ENCODE measurements around the gene PRKCH.

Gene PRKCH

DNA sequence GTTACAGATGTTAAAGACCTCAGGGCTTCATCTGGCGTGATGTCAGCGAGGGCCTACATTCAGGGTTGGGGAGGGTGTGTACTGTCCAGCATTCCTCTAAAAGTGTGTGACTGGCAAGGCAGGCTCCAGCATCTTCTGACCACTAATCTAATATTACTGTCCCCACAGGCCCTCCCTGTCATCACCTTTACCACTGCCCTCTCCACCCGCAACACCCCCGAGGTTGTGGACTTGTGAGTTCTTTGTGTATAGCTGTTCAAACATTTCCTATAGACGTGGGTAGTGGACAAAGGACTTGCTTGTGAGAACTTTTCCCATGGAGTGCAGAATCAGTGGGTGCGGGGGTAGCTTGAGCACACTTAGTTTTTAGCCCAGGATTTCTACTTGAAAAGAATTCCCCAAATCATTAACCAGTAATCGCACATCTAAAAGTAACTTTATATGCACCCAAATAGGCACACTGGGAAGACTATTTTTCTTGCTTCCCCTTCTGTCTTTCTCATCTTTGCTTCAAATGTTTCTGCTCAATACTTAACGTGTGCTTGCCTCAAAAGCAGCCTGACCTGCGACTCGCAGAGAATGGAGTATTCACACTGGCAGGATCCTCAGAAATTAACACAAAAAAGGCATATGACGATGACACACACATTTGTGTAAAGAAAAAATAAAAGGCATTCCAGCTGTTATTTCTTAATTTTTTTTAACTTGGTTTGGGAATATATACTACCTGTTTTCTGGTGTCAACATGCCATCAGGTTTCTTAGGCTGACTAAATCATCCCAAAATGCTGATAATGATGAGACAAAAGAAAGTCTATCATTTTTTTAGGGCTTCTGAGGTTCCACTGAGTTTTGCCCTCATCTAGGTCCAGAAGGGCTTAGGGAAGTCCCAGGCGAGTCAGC is 215.5 kb downstream of the PRKCH start:
- DNase-seq, result no peak

GRCh38 chr14:61537563-61538463 is 216.4 kb downstream of the PRKCH start:
- DNase-seq, result peak in 1 of 2 experiments; percentile 30

- no peak for DNase-seq
These were observed 217.2 kb downstream of the PRKCH start for GRCh38 chr14:61538464-61539022.

DNA sequence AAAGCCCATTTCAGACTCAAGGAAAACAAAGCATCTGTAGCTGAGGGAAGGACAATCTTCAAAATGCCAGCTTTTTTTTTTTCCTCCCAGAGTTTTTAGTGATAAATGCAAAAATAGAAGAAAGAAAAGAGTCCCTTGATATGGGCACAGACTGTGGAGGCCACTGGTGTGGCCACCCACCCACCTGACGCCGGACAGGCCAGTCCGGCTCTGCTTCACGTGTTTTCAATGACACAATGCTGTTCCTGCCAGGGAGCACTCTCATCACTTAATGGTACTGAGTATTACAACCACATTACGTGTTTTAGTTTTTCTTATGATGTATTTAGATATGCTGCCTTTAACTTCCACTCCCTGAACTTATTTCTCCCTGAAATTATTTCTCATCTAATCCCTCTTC is 218.3 kb downstream of the PRKCH start:
- DNase-seq, result no peak

GRCh38 chr14:61540931-61541330 is 219.6 kb downstream of the PRKCH start:
- DNase-seq, result no peak

DNA sequence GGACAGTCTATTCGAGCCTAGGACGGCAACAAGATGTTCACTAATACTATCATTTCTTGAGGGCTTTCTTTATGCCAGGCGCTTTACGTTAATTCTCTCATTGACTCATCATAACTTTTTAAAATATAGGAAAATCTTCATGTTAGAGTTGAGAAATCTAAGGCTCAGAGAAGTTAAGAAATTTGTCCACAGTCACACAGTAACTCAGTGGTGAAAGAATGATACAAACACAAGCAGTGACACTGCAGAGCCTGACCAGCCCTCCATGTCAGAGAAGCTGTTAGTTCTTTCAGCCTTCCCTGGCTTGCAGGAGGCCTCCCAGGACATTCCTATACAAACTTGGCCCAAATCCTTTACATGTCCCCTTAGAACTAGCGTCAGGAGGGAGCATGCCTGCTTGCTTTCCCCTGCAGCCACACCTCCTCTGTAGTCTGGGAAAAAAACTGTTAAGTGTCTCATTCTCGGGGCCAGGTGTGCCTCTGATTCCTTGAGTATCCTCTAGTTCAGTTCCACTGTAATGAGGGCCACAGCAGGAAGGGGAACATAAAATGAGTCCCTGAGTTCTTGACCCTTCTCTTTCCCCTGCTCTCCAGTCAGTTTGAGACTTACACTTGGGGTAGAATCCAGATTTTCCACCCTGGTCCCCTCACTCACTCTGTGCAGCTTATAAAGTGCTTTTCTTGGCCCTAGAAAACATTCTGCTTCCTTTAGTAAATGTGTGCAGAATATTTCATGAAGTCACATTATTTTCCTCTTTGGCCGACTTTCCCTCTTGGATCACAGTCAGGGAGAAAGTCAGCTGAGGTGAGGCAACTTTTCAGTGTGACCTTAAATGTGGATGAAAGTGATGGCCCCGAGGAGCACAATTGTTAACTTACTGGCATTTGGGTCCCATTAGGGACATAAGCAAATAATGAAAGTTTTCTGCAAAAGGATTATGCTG is 221.7 kb downstream of the PRKCH start:
- DNase-seq, result no peak

GRCh38 chr14:61543946-61544345 is 222.6 kb downstream of the PRKCH start:
- no peak for DNase-seq

GRCh38 chr14:61544448-61545330 is 223.3 kb downstream of the PRKCH start:
- DNase-seq, result no peak

DNA sequence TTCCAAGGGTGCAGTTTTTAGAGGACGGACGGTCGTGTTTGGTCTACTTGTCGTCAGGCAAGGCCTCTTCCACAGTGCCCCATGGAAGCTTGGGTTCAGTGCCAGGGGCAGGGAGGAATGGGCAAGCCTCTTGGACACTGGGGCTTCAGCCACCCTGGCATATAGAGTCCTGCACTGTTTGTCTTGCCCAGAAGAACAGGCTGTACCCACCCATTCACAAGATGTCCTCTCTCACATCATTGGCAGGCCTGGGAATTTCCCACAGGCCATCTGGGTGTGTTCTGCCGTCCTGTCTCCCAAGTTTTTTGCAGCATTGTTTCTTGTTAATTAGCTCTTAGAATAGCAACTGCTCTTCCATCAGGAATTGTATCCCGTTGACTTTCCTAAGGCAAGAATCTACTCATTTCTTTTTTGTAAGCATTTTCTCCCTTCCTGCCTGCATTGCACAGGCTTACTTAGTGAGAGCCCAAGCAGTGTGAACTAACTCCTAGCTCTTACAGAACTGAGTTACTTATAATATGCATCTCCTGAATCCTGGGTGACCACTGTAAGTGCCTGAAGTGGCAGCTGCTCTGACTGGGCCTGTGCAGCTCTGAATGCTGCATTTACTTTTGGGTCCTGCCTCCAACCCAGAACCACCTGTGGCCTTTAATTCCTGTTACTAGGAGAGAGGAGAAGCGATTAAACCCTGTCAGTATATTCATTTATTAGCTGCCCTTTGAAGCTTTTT is 224.5 kb downstream of the PRKCH start:
- DNase-seq, result no peak

DNA sequence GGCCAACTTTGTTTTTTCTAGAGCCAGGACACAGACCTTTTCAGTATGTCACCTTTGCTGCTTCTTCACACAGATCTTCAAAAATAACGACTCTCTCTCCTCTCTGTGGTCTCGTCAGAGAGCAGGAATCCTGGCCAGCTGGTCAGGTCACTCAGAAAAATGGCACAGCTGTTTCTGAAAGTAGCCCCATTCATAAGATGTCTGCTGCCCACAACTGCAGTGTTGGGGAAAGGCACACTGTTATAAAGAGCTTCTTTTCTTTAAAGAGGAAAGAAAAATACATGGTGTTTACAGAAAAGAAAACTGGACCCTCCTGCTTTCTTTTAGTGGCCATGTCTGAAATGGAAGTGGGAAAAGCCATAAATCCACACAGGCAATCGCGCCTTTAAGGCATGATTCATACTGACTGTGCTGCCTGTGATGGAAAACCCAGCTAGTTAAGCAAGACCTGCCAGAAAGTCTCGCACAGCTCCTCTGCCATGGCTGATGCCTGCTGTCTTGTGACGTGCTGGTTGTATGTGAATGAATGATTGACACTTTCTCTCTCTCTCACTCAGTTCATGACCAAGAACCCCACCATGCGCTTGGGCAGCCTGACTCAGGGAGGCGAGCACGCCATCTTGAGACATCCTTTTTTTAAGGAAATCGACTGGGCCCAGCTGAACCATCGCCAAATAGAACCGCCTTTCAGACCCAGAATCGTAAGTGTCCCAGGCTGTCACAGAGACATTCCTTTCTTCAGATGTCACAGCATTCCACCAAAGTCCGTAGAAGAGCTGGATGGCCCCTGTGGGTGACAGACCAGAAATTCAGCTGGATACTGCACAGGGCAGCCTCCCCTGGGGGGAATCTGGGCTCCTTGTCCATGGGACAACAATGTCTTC is 226.0 kb downstream of the PRKCH start:
- no peak for DNase-seq

DNA sequence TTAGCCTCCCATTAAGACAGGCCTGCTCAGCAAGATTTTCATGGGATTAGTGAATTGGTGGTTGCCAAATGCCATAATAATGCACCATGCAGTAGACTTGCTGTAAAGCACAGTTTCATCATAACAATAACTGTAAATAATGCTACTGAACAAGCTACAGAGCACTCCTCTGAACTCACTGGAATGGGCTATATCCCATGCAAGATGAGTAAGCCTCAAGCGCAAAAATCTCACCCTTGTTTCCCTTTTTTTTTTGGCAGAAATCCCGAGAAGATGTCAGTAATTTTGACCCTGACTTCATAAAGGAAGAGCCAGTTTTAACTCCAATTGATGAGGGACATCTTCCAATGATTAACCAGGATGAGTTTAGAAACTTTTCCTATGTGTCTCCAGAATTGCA is 228.0 kb downstream of the PRKCH start:
- DNase-seq, result no peak

- no peak for DNase-seq
These were observed 230.0 kb downstream of the PRKCH start for GRCh38 chr14:61551384-61551783.

- DNase-seq, result no peak
These were observed 230.9 kb downstream of the PRKCH start for GRCh38 chr14:61552241-61552640.

GRCh38 chr14:61553730-61554641 is 232.6 kb downstream of the PRKCH start:
- no peak for DNase-seq

DNA sequence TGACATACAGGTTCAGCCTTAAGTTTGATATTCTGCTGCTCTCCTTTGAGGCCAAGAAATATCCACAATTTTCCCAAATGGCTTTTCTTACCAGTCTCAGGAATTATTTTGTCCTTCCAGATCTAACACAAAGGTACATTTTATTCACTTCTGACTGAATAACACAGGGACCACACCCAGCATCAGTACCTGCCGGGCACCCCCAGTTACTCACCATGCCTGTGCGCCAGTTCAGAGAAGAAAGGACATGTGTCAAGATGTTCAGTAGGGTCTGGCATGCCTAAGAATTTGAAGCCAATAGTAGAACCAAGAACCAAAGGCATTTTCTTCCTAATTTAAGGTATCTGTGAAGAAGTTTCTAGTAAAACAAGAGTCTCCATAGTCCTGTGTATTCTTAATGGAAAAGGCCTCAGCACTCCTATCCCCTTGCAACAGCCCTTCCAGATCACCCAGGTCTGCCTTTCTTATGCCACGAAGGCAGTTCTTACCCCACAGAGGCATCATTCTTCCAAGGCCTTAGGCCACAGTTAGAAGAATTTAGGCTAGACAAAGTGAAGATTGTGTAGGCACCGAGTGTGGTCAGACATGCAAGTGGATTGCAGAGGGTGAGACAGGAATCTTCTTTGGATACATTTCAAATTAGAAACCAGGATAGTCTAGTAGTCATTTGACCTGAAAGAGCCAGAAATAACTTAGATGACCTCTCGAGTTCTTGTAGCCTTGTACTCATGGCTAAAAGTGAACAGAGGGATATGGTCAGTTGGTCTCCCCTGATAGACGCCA is 233.9 kb downstream of the PRKCH start:
- DNase-seq, result no peak

- no peak for DNase-seq
These were observed 235.1 kb downstream of the PRKCH start for GRCh38 chr14:61556455-61556854.

DNA sequence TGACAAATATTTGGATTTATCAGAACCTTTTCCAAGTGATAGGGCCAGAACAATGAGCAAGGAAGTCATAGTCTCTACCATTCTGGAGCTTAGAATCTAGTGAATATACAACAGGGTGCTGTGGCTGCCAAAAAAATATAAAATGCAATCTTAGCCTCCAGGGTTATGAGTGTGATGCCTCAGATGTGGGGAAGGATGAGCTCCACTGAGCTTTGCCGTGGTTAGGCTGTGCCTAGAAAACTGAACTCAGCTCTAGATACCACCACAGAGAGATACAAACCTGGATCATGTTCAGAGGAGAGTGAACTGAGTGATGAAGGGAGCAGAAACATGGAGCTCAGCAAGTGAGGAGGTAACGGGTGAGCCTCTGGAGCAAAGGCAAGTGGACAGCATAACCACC is 235.9 kb downstream of the PRKCH start:
- no peak for DNase-seq

- no peak for DNase-seq
These were observed 236.5 kb downstream of the PRKCH start for GRCh38 chr14:61557854-61558253.

All from SW 1271 (cell line).